Endothelial cell of umbilical vein (primary cell): ENCODE results near the gene RAB20.
"Not testable (repeated sequence)": the region's sequence is repeated elsewhere in the genome, so short reads cannot be mapped to it uniquely, and the experiment has no call there.

Experiments
- POLR2AphosphoS5 ChIP-seq: IDR thresholded peaks from 2 replicates; pipeline ENCODE4 v1.6.1; 2012; ENCODE audit warnings: low read depth, mild to moderate bottlenecking, control low read depth, low read length, moderate library complexity; ENCODE audit not compliant: insufficient read depth
- TF ChIP-seq, protein P1 (sequence below), 2 donors: IDR thresholded peaks; 1 replicate in 1 of 2; 2 replicates in 1 of 2; pipeline ENCODE4 v1.5.1; 2011; ENCODE audit warnings: low read length in 2 of 2, mild to moderate bottlenecking in 2 of 2, moderate library complexity in 2 of 2, control low read depth in 1 of 2, inconsistent platforms in 1 of 2, low read depth in 1 of 2; ENCODE audit not compliant: insufficient read depth in 1 of 2; ENCODE audit errors: extremely low read depth in 1 of 2

- TF ChIP-seq, protein P1, sequence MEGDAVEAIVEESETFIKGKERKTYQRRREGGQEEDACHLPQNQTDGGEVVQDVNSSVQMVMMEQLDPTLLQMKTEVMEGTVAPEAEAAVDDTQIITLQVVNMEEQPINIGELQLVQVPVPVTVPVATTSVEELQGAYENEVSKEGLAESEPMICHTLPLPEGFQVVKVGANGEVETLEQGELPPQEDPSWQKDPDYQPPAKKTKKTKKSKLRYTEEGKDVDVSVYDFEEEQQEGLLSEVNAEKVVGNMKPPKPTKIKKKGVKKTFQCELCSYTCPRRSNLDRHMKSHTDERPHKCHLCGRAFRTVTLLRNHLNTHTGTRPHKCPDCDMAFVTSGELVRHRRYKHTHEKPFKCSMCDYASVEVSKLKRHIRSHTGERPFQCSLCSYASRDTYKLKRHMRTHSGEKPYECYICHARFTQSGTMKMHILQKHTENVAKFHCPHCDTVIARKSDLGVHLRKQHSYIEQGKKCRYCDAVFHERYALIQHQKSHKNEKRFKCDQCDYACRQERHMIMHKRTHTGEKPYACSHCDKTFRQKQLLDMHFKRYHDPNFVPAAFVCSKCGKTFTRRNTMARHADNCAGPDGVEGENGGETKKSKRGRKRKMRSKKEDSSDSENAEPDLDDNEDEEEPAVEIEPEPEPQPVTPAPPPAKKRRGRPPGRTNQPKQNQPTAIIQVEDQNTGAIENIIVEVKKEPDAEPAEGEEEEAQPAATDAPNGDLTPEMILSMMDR (IDR thresholded peaks at IDR 0.05; ENCODE audit: extremely low read depth in 1 of 2, insufficient read depth in 1 of 2, low read depth in 1 of 2, low read length in 2 of 2), result not testable (repeated sequence)
- TF ChIP-seq POLR2AphosphoS5, result not testable (repeated sequence)
These were observed 44.8 kb upstream of the RAB20 start for GRCh38 chr13:110606281-110606680.
